WTC11 (cell line): ENCODE data around the gene TCF7L2. TPM values are rescaled to one million over a fixed set of nuclear protein-coding genes. Genes with fewer than 3 reads are reported as not detected.

Experiments
- ATAC-seq: fragments of 200-7000 bp; cut with Tn5 transposase; 2 replicates; pipeline ENCODE4 v1.10.0; 2021; ENCODE audit warnings: mild to moderate bottlenecking, moderate library complexity
- CTCF ChIA-PET: fragments of 300-600 bp; sonication (Branson Sonifier 250); formaldehyde crosslinking; loops from one replicate; lab custom pipeline; 2021; ENCODE audit warnings: antibody characterized with exemption; lab: Charles Lee
- POLR2A ChIA-PET: fragments of 350-600 bp; sonication (Branson Sonifier 250); formaldehyde crosslinking; loops from one replicate; lab custom pipeline; 2021; ENCODE audit warnings: antibody characterized with exemption; lab: Charles Lee
- DNase-seq: peaks from one replicate; pipeline ENCODE4 v3.0.0; 2021; ENCODE audit warnings: low spot score
- H3K27ac Mint-ChIP-seq: 2 replicates; pipeline ENCODE4 v1.8.0; 2021; ENCODE audit warnings: mixed read lengths
- H3K27me3 Mint-ChIP-seq: 2 replicates; pipeline ENCODE4 v1.8.0; 2021; ENCODE audit warnings: low read depth, mild to moderate bottlenecking, moderate library complexity, mixed read lengths
- H3K36me3 Mint-ChIP-seq: 2 replicates; pipeline ENCODE4 v1.8.0; 2021; ENCODE audit warnings: mixed read lengths
- H3K4me1 Mint-ChIP-seq: 2 replicates; pipeline ENCODE4 v1.8.0; 2022; ENCODE audit warnings: mixed read lengths
- H3K4me3 Mint-ChIP-seq: 2 replicates; pipeline ENCODE4 v1.8.0; 2021; ENCODE audit warnings: mild to moderate bottlenecking, moderate library complexity, mixed read lengths
- H3K9me3 Mint-ChIP-seq: 2 replicates; pipeline ENCODE4 v1.8.0; 2021; ENCODE audit warnings: mixed read lengths
- AFF4 ChIP-seq: sonication (generic); formaldehyde crosslinking; IDR thresholded peaks from 2 replicates; pipeline ENCODE4 v1.8.1; 2023; ENCODE audit warnings: mild to moderate bottlenecking, missing genetic modification reagents, borderline replicate concordance
- ATF2 ChIP-seq: sonication (generic); formaldehyde crosslinking; IDR thresholded peaks from 2 replicates; pipeline ENCODE4 v1.8.1; 2022; ENCODE audit warnings: low read depth, missing genetic modification reagents, borderline replicate concordance
- E2F4 ChIP-seq: sonication (generic); formaldehyde crosslinking; IDR thresholded peaks from 2 replicates; pipeline ENCODE4 v1.8.1; 2022; ENCODE audit warnings: low read depth, mild to moderate bottlenecking, moderate library complexity, missing genetic modification reagents, borderline replicate concordance
- GABPB1 ChIP-seq: sonication (generic); formaldehyde crosslinking; IDR thresholded peaks from 2 replicates; pipeline ENCODE4 v1.8.1; 2023; ENCODE audit warnings: mild to moderate bottlenecking, missing genetic modification reagents
- IRF2 ChIP-seq: sonication (generic); formaldehyde crosslinking; IDR thresholded peaks from 2 replicates; pipeline ENCODE4 v1.8.0; 2022; ENCODE audit warnings: low read depth, missing genetic modification reagents, borderline replicate concordance
- MAX ChIP-seq: sonication (generic); formaldehyde crosslinking; IDR thresholded peaks from 2 replicates; pipeline ENCODE4 v1.8.0; 2022; ENCODE audit warnings: mild to moderate bottlenecking, missing genetic modification reagents
- NFATC4 ChIP-seq: fragments of 250-450 bp; sonication (Bioruptor Pico); IDR thresholded peaks from 2 replicates; pipeline ENCODE4 v1.9.0; 2021; ENCODE audit warnings: mild to moderate bottlenecking
- NFYB ChIP-seq: sonication (generic); formaldehyde crosslinking; conservative IDR thresholded peaks from 2 replicates; pipeline ENCODE4 v1.8.0; 2022; ENCODE audit warnings: low read depth, missing genetic modification reagents
- NR2C2 ChIP-seq: sonication (generic); formaldehyde crosslinking; IDR thresholded peaks from 2 replicates; pipeline ENCODE4 v1.8.0; 2022; ENCODE audit warnings: mild to moderate bottlenecking, missing genetic modification reagents
- PREB ChIP-seq: sonication (generic); formaldehyde crosslinking; IDR thresholded peaks from 2 replicates; pipeline ENCODE4 v1.8.1; 2022; ENCODE audit warnings: mild to moderate bottlenecking, missing genetic modification reagents, moderate library complexity, borderline replicate concordance
- ZBTB43 ChIP-seq: sonication (generic); formaldehyde crosslinking; IDR thresholded peaks from 2 replicates; pipeline ENCODE4 v1.8.1; 2023; ENCODE audit warnings: mild to moderate bottlenecking, missing genetic modification reagents
- ZNF219 ChIP-seq: sonication (generic); formaldehyde crosslinking; IDR thresholded peaks from 2 replicates; pipeline ENCODE4 v1.8.0; 2023; ENCODE audit warnings: missing genetic modification reagents, mild to moderate bottlenecking, borderline replicate concordance
- ZNF512 ChIP-seq: sonication (generic); formaldehyde crosslinking; IDR thresholded peaks from 2 replicates; pipeline ENCODE4 v1.8.1; 2022; ENCODE audit warnings: missing genetic modification reagents, borderline replicate concordance
- total RNA-seq: library from RNA; stranded (reverse); gene quantifications from 3 replicates; pipeline ENCODE4 v1.2.3, GENCODE V29; 2021

The TCF7L2 gene
- total RNA-seq, 1 experiment from 2014 or later = 44.5 TPM

GRCh38 chr10:113086282-113086681 lies 136.2 kb downstream of the TCF7L2 start:
- no peak for ATAC-seq
- Mint-ChIP-seq H3K27me3 (no peaks in the 10 kb centered on the region), H3K4me1 (peaks cover 64% of the 10 kb centered on the region), H3K4me3 (no peak overlapping the region), H3K27ac (peak overlapping the region; percentile 12), H3K9me3 (no peaks in the 10 kb centered on the region), H3K36me3 (peaks cover 10% of the 10 kb centered on the region)
- POLR2A ChIA-PET = no interaction called here
- TF ChIP-seq IRF2 (CRISPR knock-in tag) (no peak), NFATC4 (CRISPR knock-in tag) (no peak), NFYB (no peak), E2F4 (CRISPR knock-in tag) (no peak), AFF4 (no peak)
- CTCF ChIA-PET = no interaction called here
- DNase-seq = no peak

- ChIA-PET POLR2A (no interaction called here), CTCF (interaction anchor here (0.6 to 1.2 kb wide), 2 partner anchors 10 to 297 kb away, joined by 4 read pairs; no protein-coding TSS in a partner anchor)
- Mint-ChIP-seq H3K27ac (peak overlapping the region; percentile 95), H3K36me3 (peaks cover 19% of the 10 kb centered on the region), H3K4me1 (peaks cover 66% of the 10 kb centered on the region), H3K27me3 (no peaks in the 10 kb centered on the region), H3K9me3 (no peaks in the 10 kb centered on the region), H3K4me3 (no peak overlapping the region; the same call in 1 of the 2 replicates)
- peak; percentile 80; the same call in 1 of the 2 replicates for TF ChIP-seq GABPB1 (CRISPR knock-in tag)
- no peak for TF ChIP-seq PREB (CRISPR knock-in tag)
- DNase-seq (no peak), ATAC-seq (peak; percentile 79)
Observed at GRCh38 chr10:113087165-113088029, 137.3 kb downstream of the TCF7L2 start.

- no peak for TF ChIP-seq ZNF512
- TF ChIP-seq NR2C2 (CRISPR knock-in tag) = no peak
- TF ChIP-seq ATF2 (CRISPR knock-in tag) = no peak
- TF ChIP-seq ZNF219 (CRISPR knock-in tag) = no peak
- no peak for TF ChIP-seq E2F4 (CRISPR knock-in tag)
- no peak for TF ChIP-seq MAX (CRISPR knock-in tag)
- TF ChIP-seq IRF2 (CRISPR knock-in tag) = no peak
- TF ChIP-seq ZBTB43 = no peak
- peak overlapping the region; percentile 38; the same call in 1 of the 2 replicates for H3K27ac Mint-ChIP-seq
- no peak overlapping the region for H3K4me3 Mint-ChIP-seq
- CTCF ChIA-PET = interaction anchor here (1.2 kb wide), 1 partner anchor 297 kb away, joined by 4 read pairs; no protein-coding TSS in a partner anchor
- no peaks in the 10 kb centered on the region for H3K9me3 Mint-ChIP-seq
- POLR2A ChIA-PET = interaction anchor here (0.7 kb wide), 1 partner anchor 103 kb away, joined by 4 read pairs; no protein-coding TSS in a partner anchor
- peaks cover 19% of the 10 kb centered on the region for H3K36me3 Mint-ChIP-seq
- no peaks in the 10 kb centered on the region for H3K27me3 Mint-ChIP-seq
- no peak for ATAC-seq
- no peak for DNase-seq
- H3K4me1 Mint-ChIP-seq = peaks cover 66% of the 10 kb centered on the region
Observed at GRCh38 chr10:113088194-113088593, 138.1 kb downstream of the TCF7L2 start.
